IMR-90 (cell line): ENCODE results near the gene CNTN5. TPM values are rescaled to one million over a fixed set of nuclear protein-coding genes. Genes with fewer than 3 reads are reported as not detected.
"Not testable (repeated sequence)": the region's sequence is repeated elsewhere in the genome, so short reads cannot be mapped to it uniquely, and the experiment has no call there.

Experiments used
- ATAC-seq: fragments of 200-7000 bp; cut with Tn5 transposase; 2 replicates; pipeline ENCODE4 v1.9.1; 2020; ENCODE audit warnings: low read depth, mild to moderate bottlenecking, moderate library complexity
- BruUV-seq: library from RNA; stranded (reverse); fragments of 400-500 nt; replicated peaks from 2 replicates; lab custom pipeline; 2021; lab: Mats Ljungman, UMichigan
- CTCF ChIA-PET: fragments of 300-600 bp; formaldehyde crosslinking; extraction: SDS; loops from one replicate; lab custom pipeline; 2021; ENCODE audit warnings: antibody characterized with exemption; lab: Yijun Ruan, JAX
- POLR2A ChIA-PET: fragments of 300-600 bp; sonication (Branson Sonifier 250); formaldehyde crosslinking; loops from one replicate; lab custom pipeline; 2022; ENCODE audit warnings: antibody characterized with exemption; ENCODE audit not compliant: unreplicated experiment; lab: Charles Lee
- DNase-seq: peaks from one replicate; pipeline ENCODE4 v3.0.0; 2013
- H2AFZ ChIP-seq: replicated peaks from 2 replicates; pipeline ENCODE3; 2013; ENCODE audit warnings: low read length, mild to moderate bottlenecking; ENCODE audit not compliant: poor library complexity
- H2AK5ac ChIP-seq: 2 replicates; pipeline ENCODE4 v1.6.1; 2013; ENCODE audit warnings: low read depth, low read length, inconsistent platforms
- H2AK9ac ChIP-seq: replicated peaks from 2 replicates; pipeline ENCODE3; 2013; ENCODE audit warnings: mild to moderate bottlenecking, low read depth, low read length, moderate library complexity; ENCODE audit not compliant: poor library complexity
- H2BK120ac ChIP-seq: 2 replicates; pipeline ENCODE4 v1.6.1; 2013; ENCODE audit warnings: low read depth, low read length, inconsistent platforms
- H2BK15ac ChIP-seq: 3 replicates; pipeline ENCODE4 v1.6.1; 2013; ENCODE audit warnings: low read depth, low read length, inconsistent platforms
- H2BK20ac ChIP-seq: 2 replicates; pipeline ENCODE4 v1.6.1; 2013; ENCODE audit warnings: low read depth, mild to moderate bottlenecking, inconsistent platforms, low read length, moderate library complexity
- H2BK5ac ChIP-seq: 2 replicates; pipeline ENCODE4 v1.6.1; 2013; ENCODE audit warnings: mild to moderate bottlenecking, low read depth, low read length, inconsistent platforms; ENCODE audit not compliant: poor library complexity, severe bottlenecking
- H3K14ac ChIP-seq: replicated peaks from 2 replicates; pipeline ENCODE4 v1.6.1; 2013; ENCODE audit warnings: low read depth, low read length, inconsistent platforms
- H3K18ac ChIP-seq: 2 replicates; pipeline ENCODE4 v1.6.1; 2013; ENCODE audit warnings: low read depth, low read length, control low read depth
- H3K23ac ChIP-seq: 2 replicates; pipeline ENCODE4 v1.6.1; 2013; ENCODE audit warnings: low read depth, low read length, inconsistent platforms
- H3K27ac ChIP-seq: 2 replicates; pipeline ENCODE4 v1.5.1; 2013; ENCODE audit warnings: mild to moderate bottlenecking, control low read depth, low read length; ENCODE audit not compliant: insufficient read depth
- H3K27me3 ChIP-seq: 2 replicates; pipeline ENCODE4 v1.6.1; 2013; ENCODE audit warnings: low read length; ENCODE audit not compliant: control insufficient read depth, insufficient read depth
- H3K36me3 ChIP-seq: 2 replicates; pipeline ENCODE4 v1.6.1; 2013; ENCODE audit warnings: low read length, mixed read lengths; ENCODE audit not compliant: control insufficient read depth, insufficient read depth
- H3K4ac ChIP-seq: 2 replicates; pipeline ENCODE4 v1.6.1; 2013; ENCODE audit warnings: low read depth, low read length, inconsistent platforms
- H3K4me1 ChIP-seq: 2 replicates; pipeline ENCODE4 v1.6.1; 2013; ENCODE audit warnings: low read length, mixed read lengths; ENCODE audit not compliant: control insufficient read depth, insufficient read depth
- H3K4me2 ChIP-seq: 2 replicates; pipeline ENCODE4 v1.6.1; 2013; ENCODE audit warnings: low read depth, mild to moderate bottlenecking, control low read depth, low read length, moderate library complexity
- H3K4me3 ChIP-seq: 2 replicates; pipeline ENCODE4 v1.5.1; 2013; ENCODE audit warnings: low read depth, mild to moderate bottlenecking, control low read depth, low read length, moderate library complexity; ENCODE audit not compliant: insufficient read depth
- H3K56ac ChIP-seq: 2 replicates; pipeline ENCODE4 v1.6.1; 2013; ENCODE audit warnings: low read length, inconsistent platforms; ENCODE audit not compliant: insufficient read depth; ENCODE audit errors: extremely low read depth
- H3K79me1 ChIP-seq, 2 experiments: 2 replicates each; pipeline ENCODE4 v1.6.1; 2013; ENCODE audit warnings: low read length in 2 of 2, inconsistent platforms in 1 of 2, low read depth in 1 of 2
- H3K9ac ChIP-seq: 2 replicates; pipeline ENCODE4 v1.6.1; 2013; ENCODE audit warnings: low read depth, low read length, control low read depth
- H3K9me1 ChIP-seq: 2 replicates; pipeline ENCODE4 v1.6.1; 2013; ENCODE audit warnings: low read length, inconsistent platforms; ENCODE audit not compliant: insufficient read depth
- H3K9me3 ChIP-seq: 2 replicates; pipeline ENCODE4 v1.6.1; 2013; ENCODE audit warnings: low read length; ENCODE audit not compliant: control insufficient read depth, insufficient read depth
- H4K20me1 ChIP-seq: 2 replicates; pipeline ENCODE4 v1.6.1; 2013; ENCODE audit warnings: low read length, inconsistent platforms; ENCODE audit not compliant: insufficient read depth
- H4K5ac ChIP-seq: 2 replicates; pipeline ENCODE4 v1.6.1; 2013; ENCODE audit warnings: mild to moderate bottlenecking, low read depth, low read length, control low read depth
- H4K8ac ChIP-seq, 2 experiments: 2 replicates each; pipeline ENCODE4 v1.6.1; 2013; ENCODE audit warnings: low read depth in 2 of 2, low read length in 2 of 2, control low read depth in 1 of 2, inconsistent platforms in 1 of 2
- H4K91ac ChIP-seq: 2 replicates; pipeline ENCODE4 v1.6.1; 2013; ENCODE audit warnings: low read depth, low read length, inconsistent platforms; ENCODE audit not compliant: insufficient read depth
- WGBS, 2 experiments: methylation state at CpG; one replicate each; pipeline versions ENCODE4 v1.1.5 to v1.1.7; 2013; ENCODE audit warnings: missing lambda C conversion rate in 2 of 2; ENCODE audit not compliant: insufficient read length in 1 of 2; ENCODE audit errors: extremely low coverage in 2 of 2; 5-methylcytosine and 5-hydroxymethylcytosine counted together
- dilution Hi-C: fragments of 300-500 bp; cut with HindIII; formaldehyde crosslinking; loops from one replicate; pipeline ENCODE4 v1.14.3; 2018; ENCODE audit warnings: low sequenced_read_pairs; ENCODE audit not compliant: unreplicated experiment
- in situ Hi-C: fragments of 300-500 bp; cut with MboI; formaldehyde crosslinking; loops from 3 replicates; pipeline ENCODE4 v1.14.3; 2019; ENCODE audit warnings: low sequenced_read_pairs, inconsistent platforms, mixed read lengths
- intact Hi-C: fragments of 100-400 bp; cut with micrococcal nuclease; formaldehyde crosslinking; loops from 2 replicates; pipeline ENCODE4 v1.10.0; 2022
- polyA plus RNA-seq, 3 experiments: library from polyadenylated mRNA; depleted of rRNA; stranded (reverse); fragments of >200 nt; gene quantifications; 2 replicates each; pipeline ENCODE4 v1.2.3, GENCODE V29; 2012; ENCODE audit warnings: low replicate concordance in 1 of 3
- total RNA-seq: library from RNA; depleted of rRNA; stranded (reverse); fragments of >200 nt; gene quantifications from 2 replicates; pipeline ENCODE4 v1.2.3, GENCODE V29; 2012

Gene CNTN5
- total and polyA plus RNA-seq, 2 of the 4 experiments (the other 2 are of a cell fraction): not detected

- not testable (repeated sequence) for H3K27ac ChIP-seq, H3K9me1 ChIP-seq
Observed at GRCh38 chr11:100257238-100257803, 1236.6 kb downstream of the CNTN5 start.

More at GRCh38 chr11:100257238-100257803, 1236.6 kb downstream of the CNTN5 start:
- DNase-seq, H2AK9ac ChIP-seq, ATAC-seq, H3K9me3 ChIP-seq, H2BK5ac ChIP-seq, BruUV-seq, H3K4ac ChIP-seq, H3K18ac ChIP-seq, H4K8ac ChIP-seq, H3K79me1 ChIP-seq, H2BK20ac ChIP-seq, H3K4me1 ChIP-seq, POLR2A ChIA-PET, dilution Hi-C loops, CTCF ChIA-PET, in situ Hi-C loops, H4K5ac ChIP-seq, H3K23ac ChIP-seq, H2BK120ac ChIP-seq, H3K36me3 ChIP-seq, intact Hi-C loops, H2BK15ac ChIP-seq, H2AFZ ChIP-seq, H4K20me1 ChIP-seq, H3K27me3 ChIP-seq, H3K4me3 ChIP-seq, H3K4me2 ChIP-seq, H3K56ac ChIP-seq, H3K9ac ChIP-seq, H4K91ac ChIP-seq, H3K14ac ChIP-seq, H2AK5ac ChIP-seq: not testable (repeated sequence)
- no CpG with 5 or more reads among the region's 6 CpGs for WGBS, 2 experiments
